GM23338 (cell line): ENCODE data around the gene AVP. TPM values are rescaled to one million over a fixed set of nuclear protein-coding genes. Genes with fewer than 3 reads are reported as not detected.

Source experiments
- ATAC-seq: fragments of 200-7000 bp; cut with Tn5 transposase; 3 replicates; pipeline ENCODE4 v1.9.1; 2020
- DNase-seq: peaks from one replicate; pipeline ENCODE4 v3.0.0-alpha.2; 2015; ENCODE audit warnings: low spot score
- H2AFZ ChIP-seq: fragments of 200-600 bp; sonication (generic); 2 replicates; pipeline ENCODE4 v1.8.0; 2016; ENCODE audit warnings: antibody characterized with exemption, mild to moderate bottlenecking, moderate library complexity
- H3F3A ChIP-seq: fragments of 200-600 bp; sonication (generic); replicated peaks from 2 replicates; pipeline ENCODE4 v1.8.0; 2017; ENCODE audit warnings: antibody characterized with exemption, mixed run types, low read depth
- H3K27ac ChIP-seq: fragments of 200-600 bp; sonication (generic); 2 replicates; pipeline ENCODE4 v1.6.1; 2016; ENCODE audit warnings: low read depth
- H3K27me3 ChIP-seq: fragments of 200-600 bp; sonication (generic); 2 replicates; pipeline ENCODE4 v1.8.0; 2016; ENCODE audit warnings: mild to moderate bottlenecking, mixed run types, moderate library complexity; ENCODE audit not compliant: insufficient read depth
- H3K36me3 ChIP-seq: fragments of 200-600 bp; sonication (generic); 2 replicates; pipeline ENCODE4 v1.8.0; 2016; ENCODE audit warnings: mild to moderate bottlenecking; ENCODE audit not compliant: insufficient read depth
- H3K4me1 ChIP-seq: fragments of 200-600 bp; sonication (generic); 2 replicates; pipeline ENCODE4 v1.8.0; 2016; ENCODE audit warnings: mild to moderate bottlenecking, moderate library complexity; ENCODE audit not compliant: insufficient read depth
- H3K4me2 ChIP-seq: fragments of 200-600 bp; sonication (generic); 2 replicates; pipeline ENCODE4 v1.7.1; 2017; ENCODE audit warnings: mixed run types
- H3K4me3 ChIP-seq: fragments of 200-600 bp; sonication (generic); 2 replicates; pipeline ENCODE4 v1.6.1; 2016; ENCODE audit warnings: mixed run types
- H3K79me2 ChIP-seq: fragments of 200-600 bp; sonication (generic); replicated peaks from 2 replicates; pipeline ENCODE4 v1.8.0; 2017; ENCODE audit warnings: mild to moderate bottlenecking; ENCODE audit not compliant: insufficient read depth
- H3K9me2 ChIP-seq: fragments of 200-600 bp; sonication (generic); 2 replicates; pipeline ENCODE4 v1.8.0; 2017; ENCODE audit not compliant: insufficient read depth
- H4K20me1 ChIP-seq: fragments of 200-600 bp; sonication (generic); replicated peaks from 2 replicates; pipeline ENCODE4 v1.8.0; 2017; ENCODE audit warnings: mild to moderate bottlenecking; ENCODE audit not compliant: insufficient read depth
- H3K27ac Mint-ChIP-seq: 2 replicates; pipeline ENCODE4 v1.8.0; 2020; ENCODE audit warnings: inconsistent platforms, mild to moderate bottlenecking, moderate library complexity, mixed read lengths
- H3K27me3 Mint-ChIP-seq: 3 replicates; pipeline ENCODE4 v1.8.0; 2022; ENCODE audit warnings: low read depth, mild to moderate bottlenecking, moderate library complexity, mixed read lengths, inconsistent platforms; ENCODE audit not compliant: insufficient read depth, poor library complexity
- H3K36me3 Mint-ChIP-seq: 3 replicates; pipeline ENCODE4 v1.8.0; 2021; ENCODE audit warnings: low read depth, mild to moderate bottlenecking, inconsistent platforms, moderate library complexity, mixed read lengths
- H3K4me1 Mint-ChIP-seq: 3 replicates; pipeline ENCODE4 v1.8.0; 2020; ENCODE audit warnings: mild to moderate bottlenecking, inconsistent platforms, mixed read lengths
- H3K4me3 Mint-ChIP-seq: 3 replicates; pipeline ENCODE4 v1.8.0; 2021; ENCODE audit warnings: moderate library complexity, mild to moderate bottlenecking, inconsistent platforms, mixed read lengths
- H3K9me3 Mint-ChIP-seq: 3 replicates; pipeline ENCODE4 v1.8.0; 2020; ENCODE audit warnings: moderate library complexity, mild to moderate bottlenecking, inconsistent platforms, mixed read lengths
- EZH2 ChIP-seq: fragments of 200-600 bp; sonication (generic); IDR thresholded peaks from one replicate; pipeline ENCODE4 v1.8.0; 2017; ENCODE audit warnings: antibody characterized with exemption, mild to moderate bottlenecking, low read depth; ENCODE audit not compliant: unreplicated experiment
- EZH2phosphoT487 ChIP-seq: fragments of 200-600 bp; sonication (generic); IDR thresholded peaks from one replicate; pipeline ENCODE4 v1.8.1; 2018; ENCODE audit warnings: antibody characterized with exemption; ENCODE audit not compliant: unreplicated experiment
- JUNB ChIP-seq: IDR thresholded peaks from one replicate; pipeline ENCODE4 v1.6.1; 2016; ENCODE audit warnings: antibody characterized with exemption; ENCODE audit not compliant: unreplicated experiment
- NANOG ChIP-seq: IDR thresholded peaks from 2 replicates; pipeline ENCODE4 v1.6.1; 2016; ENCODE audit warnings: antibody characterized with exemption, borderline replicate concordance
- POLR2AphosphoS5 ChIP-seq: IDR thresholded peaks from 2 replicates; pipeline ENCODE4 v1.6.1; 2016; ENCODE audit warnings: antibody characterized with exemption, low read depth
- REST ChIP-seq: IDR thresholded peaks from one replicate; pipeline ENCODE4 v1.6.1; 2018; ENCODE audit warnings: antibody characterized with exemption; ENCODE audit not compliant: unreplicated experiment
- STAT1 ChIP-seq: IDR thresholded peaks from one replicate; pipeline ENCODE4 v1.6.1; 2016; ENCODE audit warnings: antibody characterized with exemption; ENCODE audit not compliant: unreplicated experiment
- ZNF114 ChIP-seq: fragments of 250-450 bp; sonication (Bioruptor Pico); IDR thresholded peaks from 2 replicates; pipeline ENCODE4 v1.5.0; 2020; ENCODE audit warnings: mild to moderate bottlenecking, moderate library complexity
- ZNF331 ChIP-seq: fragments of 250-450 bp; sonication (Bioruptor Pico); IDR thresholded peaks from 2 replicates; pipeline ENCODE4 v1.5.0; 2020; ENCODE audit warnings: low read depth, mild to moderate bottlenecking, moderate library complexity
- polyA plus RNA-seq: library from polyadenylated mRNA; unstranded; fragments of >200 nt; fragmentation: Nextera tagmentation; extraction: Ambion mirVana; gene quantifications from 2 replicates; pipeline ENCODE4 v1.2.1, GENCODE V29; 2016
- total RNA-seq: library from RNA; depleted of rRNA; stranded (reverse); fragments of >200 nt; shearing (Covaris generic); gene quantifications from 2 replicates; pipeline ENCODE4 v1.2.3, GENCODE V29; 2014
- TF ChIP-seq, protein P1 (sequence below), 2 experiments: fragments of 200-600 bp in 1 of 2; sonication (generic) in 1 of 2; conservative IDR thresholded peaks; 2 replicates each; pipeline versions ENCODE4 v1.5.1 to v1.6.1; 2016 to 2017; ENCODE audit warnings: antibody characterized with exemption in 2 of 2, low read depth in 2 of 2, mild to moderate bottlenecking in 2 of 2, moderate library complexity in 1 of 2
- TF ChIP-seq, protein P2 (sequence below): fragments of 250-450 bp; sonication (Bioruptor Pico); IDR thresholded peaks from 2 replicates; pipeline ENCODE4 v1.5.0; 2020; ENCODE audit warnings: mild to moderate bottlenecking, moderate library complexity
- TF ChIP-seq, protein P3 (sequence below): IDR thresholded peaks from 2 replicates; pipeline ENCODE4 v1.6.1; 2016; ENCODE audit warnings: antibody characterized with exemption

The AVP gene
- total and polyA plus RNA-seq, 2 experiments from 2014 or later = 0.60 TPM; not detected in 1

GRCh38 chr20:3111507-3111906, 27.0 kb upstream of the AVP start:
- no peak overlapping the region for H3K27ac Mint-ChIP-seq
- H2AFZ ChIP-seq = no peak overlapping the region
- 0 out of 2 replicates have a peak, but pooled peaks cover 2% of the 10 kb centered on the region for H3F3A ChIP-seq
- no peak overlapping the region for H3K4me3 ChIP-seq
- TF ChIP-seq EZH2phosphoT487 (no peak), EZH2 (no peak), ZNF331 (CRISPR knock-in tag) (no peak), REST (no peak), POLR2AphosphoS5 (no peak), STAT1 (no peak), ZNF114 (no peak), NANOG (no peak), JUNB (no peak)
- TF ChIP-seq, protein P1, sequence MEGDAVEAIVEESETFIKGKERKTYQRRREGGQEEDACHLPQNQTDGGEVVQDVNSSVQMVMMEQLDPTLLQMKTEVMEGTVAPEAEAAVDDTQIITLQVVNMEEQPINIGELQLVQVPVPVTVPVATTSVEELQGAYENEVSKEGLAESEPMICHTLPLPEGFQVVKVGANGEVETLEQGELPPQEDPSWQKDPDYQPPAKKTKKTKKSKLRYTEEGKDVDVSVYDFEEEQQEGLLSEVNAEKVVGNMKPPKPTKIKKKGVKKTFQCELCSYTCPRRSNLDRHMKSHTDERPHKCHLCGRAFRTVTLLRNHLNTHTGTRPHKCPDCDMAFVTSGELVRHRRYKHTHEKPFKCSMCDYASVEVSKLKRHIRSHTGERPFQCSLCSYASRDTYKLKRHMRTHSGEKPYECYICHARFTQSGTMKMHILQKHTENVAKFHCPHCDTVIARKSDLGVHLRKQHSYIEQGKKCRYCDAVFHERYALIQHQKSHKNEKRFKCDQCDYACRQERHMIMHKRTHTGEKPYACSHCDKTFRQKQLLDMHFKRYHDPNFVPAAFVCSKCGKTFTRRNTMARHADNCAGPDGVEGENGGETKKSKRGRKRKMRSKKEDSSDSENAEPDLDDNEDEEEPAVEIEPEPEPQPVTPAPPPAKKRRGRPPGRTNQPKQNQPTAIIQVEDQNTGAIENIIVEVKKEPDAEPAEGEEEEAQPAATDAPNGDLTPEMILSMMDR (conservative IDR thresholded peaks at IDR 0.05; ENCODE audit: low read depth in 2 of 2) = no peak
- TF ChIP-seq, protein P2, sequence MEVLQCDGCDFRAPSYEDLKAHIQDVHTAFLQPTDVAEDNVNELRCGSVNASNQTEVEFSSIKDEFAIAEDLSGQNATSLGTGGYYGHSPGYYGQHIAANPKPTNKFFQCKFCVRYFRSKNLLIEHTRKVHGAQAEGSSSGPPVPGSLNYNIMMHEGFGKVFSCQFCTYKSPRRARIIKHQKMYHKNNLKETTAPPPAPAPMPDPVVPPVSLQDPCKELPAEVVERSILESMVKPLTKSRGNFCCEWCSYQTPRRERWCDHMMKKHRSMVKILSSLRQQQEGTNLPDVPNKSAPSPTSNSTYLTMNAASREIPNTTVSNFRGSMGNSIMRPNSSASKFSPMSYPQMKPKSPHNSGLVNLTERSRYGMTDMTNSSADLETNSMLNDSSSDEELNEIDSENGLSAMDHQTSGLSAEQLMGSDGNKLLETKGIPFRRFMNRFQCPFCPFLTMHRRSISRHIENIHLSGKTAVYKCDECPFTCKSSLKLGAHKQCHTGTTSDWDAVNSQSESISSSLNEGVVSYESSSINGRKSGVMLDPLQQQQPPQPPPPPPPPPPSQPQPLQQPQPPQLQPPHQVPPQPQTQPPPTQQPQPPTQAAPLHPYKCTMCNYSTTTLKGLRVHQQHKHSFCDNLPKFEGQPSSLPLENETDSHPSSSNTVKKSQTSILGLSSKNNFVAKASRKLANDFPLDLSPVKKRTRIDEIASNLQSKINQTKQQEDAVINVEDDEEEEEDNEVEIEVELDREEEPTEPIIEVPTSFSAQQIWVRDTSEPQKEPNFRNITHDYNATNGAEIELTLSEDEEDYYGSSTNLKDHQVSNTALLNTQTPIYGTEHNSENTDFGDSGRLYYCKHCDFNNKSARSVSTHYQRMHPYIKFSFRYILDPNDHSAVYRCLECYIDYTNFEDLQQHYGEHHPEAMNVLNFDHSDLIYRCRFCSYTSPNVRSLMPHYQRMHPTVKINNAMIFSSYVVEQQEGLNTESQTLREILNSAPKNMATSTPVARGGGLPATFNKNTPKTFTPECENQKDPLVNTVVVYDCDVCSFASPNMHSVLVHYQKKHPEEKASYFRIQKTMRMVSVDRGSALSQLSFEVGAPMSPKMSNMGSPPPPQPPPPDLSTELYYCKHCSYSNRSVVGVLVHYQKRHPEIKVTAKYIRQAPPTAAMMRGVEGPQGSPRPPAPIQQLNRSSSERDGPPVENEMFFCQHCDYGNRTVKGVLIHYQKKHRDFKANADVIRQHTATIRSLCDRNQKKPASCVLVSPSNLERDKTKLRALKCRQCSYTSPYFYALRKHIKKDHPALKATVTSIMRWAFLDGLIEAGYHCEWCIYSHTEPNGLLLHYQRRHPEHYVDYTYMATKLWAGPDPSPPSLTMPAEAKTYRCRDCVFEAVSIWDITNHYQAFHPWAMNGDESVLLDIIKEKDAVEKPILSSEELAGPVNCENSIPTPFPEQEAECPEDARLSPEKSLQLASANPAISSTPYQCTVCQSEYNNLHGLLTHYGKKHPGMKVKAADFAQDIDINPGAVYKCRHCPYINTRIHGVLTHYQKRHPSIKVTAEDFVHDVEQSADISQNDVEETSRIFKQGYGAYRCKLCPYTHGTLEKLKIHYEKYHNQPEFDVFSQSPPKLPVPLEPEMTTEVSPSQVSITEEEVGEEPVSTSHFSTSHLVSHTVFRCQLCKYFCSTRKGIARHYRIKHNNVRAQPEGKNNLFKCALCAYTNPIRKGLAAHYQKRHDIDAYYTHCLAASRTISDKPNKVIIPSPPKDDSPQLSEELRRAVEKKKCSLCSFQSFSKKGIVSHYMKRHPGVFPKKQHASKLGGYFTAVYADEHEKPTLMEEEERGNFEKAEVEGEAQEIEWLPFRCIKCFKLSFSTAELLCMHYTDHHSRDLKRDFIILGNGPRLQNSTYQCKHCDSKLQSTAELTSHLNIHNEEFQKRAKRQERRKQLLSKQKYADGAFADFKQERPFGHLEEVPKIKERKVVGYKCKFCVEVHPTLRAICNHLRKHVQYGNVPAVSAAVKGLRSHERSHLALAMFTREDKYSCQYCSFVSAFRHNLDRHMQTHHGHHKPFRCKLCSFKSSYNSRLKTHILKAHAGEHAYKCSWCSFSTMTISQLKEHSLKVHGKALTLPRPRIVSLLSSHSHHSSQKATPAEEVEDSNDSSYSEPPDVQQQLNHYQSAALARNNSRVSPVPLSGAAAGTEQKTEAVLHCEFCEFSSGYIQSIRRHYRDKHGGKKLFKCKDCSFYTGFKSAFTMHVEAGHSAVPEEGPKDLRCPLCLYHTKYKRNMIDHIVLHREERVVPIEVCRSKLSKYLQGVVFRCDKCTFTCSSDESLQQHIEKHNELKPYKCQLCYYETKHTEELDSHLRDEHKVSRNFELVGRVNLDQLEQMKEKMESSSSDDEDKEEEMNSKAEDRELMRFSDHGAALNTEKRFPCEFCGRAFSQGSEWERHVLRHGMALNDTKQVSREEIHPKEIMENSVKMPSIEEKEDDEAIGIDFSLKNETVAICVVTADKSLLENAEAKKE = no peak
- TF ChIP-seq, protein P3, sequence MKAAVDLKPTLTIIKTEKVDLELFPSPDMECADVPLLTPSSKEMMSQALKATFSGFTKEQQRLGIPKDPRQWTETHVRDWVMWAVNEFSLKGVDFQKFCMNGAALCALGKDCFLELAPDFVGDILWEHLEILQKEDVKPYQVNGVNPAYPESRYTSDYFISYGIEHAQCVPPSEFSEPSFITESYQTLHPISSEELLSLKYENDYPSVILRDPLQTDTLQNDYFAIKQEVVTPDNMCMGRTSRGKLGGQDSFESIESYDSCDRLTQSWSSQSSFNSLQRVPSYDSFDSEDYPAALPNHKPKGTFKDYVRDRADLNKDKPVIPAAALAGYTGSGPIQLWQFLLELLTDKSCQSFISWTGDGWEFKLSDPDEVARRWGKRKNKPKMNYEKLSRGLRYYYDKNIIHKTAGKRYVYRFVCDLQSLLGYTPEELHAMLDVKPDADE = no peak
- no peaks in the 10 kb centered on the region for H3K36me3 ChIP-seq
- H3K4me1 ChIP-seq = no peaks in the 10 kb centered on the region
- no peaks in the 10 kb centered on the region for H3K9me2 ChIP-seq
- H3K27ac ChIP-seq = no peak overlapping the region
- no peaks in the 10 kb centered on the region for H3K9me3 Mint-ChIP-seq
- ATAC-seq (no peak), DNase-seq (no peak)
- H3K79me2 ChIP-seq = no peaks in the 10 kb centered on the region
- peaks cover 9% of the 10 kb centered on the region for H3K4me1 Mint-ChIP-seq
- peaks cover 12% of the 10 kb centered on the region for H3K27me3 Mint-ChIP-seq
- H3K4me2 ChIP-seq = no peak overlapping the region
- H3K4me3 Mint-ChIP-seq = no peak overlapping the region
- H3K27me3 ChIP-seq = no peaks in the 10 kb centered on the region
- no peaks in the 10 kb centered on the region for H4K20me1 ChIP-seq
- H3K36me3 Mint-ChIP-seq = no peaks in the 10 kb centered on the region
